Mammary epithelial cell (primary cell): ENCODE data around the gene MICAL1.

Source experiments
- EZH2 ChIP-seq: IDR thresholded peaks from 2 replicates; pipeline ENCODE4 v1.6.1; 2012; ENCODE audit warnings: low read length, inconsistent platforms, borderline replicate concordance
- TF ChIP-seq, protein P1 (sequence below), 2 donors: IDR thresholded peaks in 1 of 2; conservative IDR thresholded peaks in 1 of 2; 2 replicates each; pipeline ENCODE4 v1.5.1; 2011 to 2012; ENCODE audit warnings: inconsistent platforms in 2 of 2, low read length in 2 of 2, mild to moderate bottlenecking in 2 of 2, control low read depth in 1 of 2, low read depth in 1 of 2; ENCODE audit not compliant: insufficient read depth in 1 of 2; ENCODE audit errors: extremely low read depth in 1 of 2

GRCh38 chr6:109450801-109451200, 4.8 kb downstream of the MICAL1 start:
- TF ChIP-seq EZH2: no peak
- TF ChIP-seq, protein P1, sequence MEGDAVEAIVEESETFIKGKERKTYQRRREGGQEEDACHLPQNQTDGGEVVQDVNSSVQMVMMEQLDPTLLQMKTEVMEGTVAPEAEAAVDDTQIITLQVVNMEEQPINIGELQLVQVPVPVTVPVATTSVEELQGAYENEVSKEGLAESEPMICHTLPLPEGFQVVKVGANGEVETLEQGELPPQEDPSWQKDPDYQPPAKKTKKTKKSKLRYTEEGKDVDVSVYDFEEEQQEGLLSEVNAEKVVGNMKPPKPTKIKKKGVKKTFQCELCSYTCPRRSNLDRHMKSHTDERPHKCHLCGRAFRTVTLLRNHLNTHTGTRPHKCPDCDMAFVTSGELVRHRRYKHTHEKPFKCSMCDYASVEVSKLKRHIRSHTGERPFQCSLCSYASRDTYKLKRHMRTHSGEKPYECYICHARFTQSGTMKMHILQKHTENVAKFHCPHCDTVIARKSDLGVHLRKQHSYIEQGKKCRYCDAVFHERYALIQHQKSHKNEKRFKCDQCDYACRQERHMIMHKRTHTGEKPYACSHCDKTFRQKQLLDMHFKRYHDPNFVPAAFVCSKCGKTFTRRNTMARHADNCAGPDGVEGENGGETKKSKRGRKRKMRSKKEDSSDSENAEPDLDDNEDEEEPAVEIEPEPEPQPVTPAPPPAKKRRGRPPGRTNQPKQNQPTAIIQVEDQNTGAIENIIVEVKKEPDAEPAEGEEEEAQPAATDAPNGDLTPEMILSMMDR (conservative IDR thresholded peaks at IDR 0.05 in 1 of 2, IDR thresholded peaks at IDR 0.05 in 1 of 2; ENCODE audit: extremely low read depth in 1 of 2, insufficient read depth in 1 of 2, low read depth in 1 of 2, low read length in 2 of 2): no peak
